Stimulated activated CD4-positive, alpha-beta T cell treated with anti-CD3 and anti-CD28 coated beads, Interleukin-15, amount 100 ng/mL, for 24 hours (primary cell): Measurements from ENCODE around the gene COL9A2.

Experiments used
- DNase-seq: peaks from one replicate; pipeline ENCODE4 v3.0.0-alpha.2; 2020

The COL9A2 gene

GRCh38 chr1:40256401-40257084, 60.5 kb downstream of the COL9A2 start:
- DNase-seq, result no peak

- DNase-seq, result no peak
Measured at GRCh38 chr1:40255231-40255630, 61.9 kb downstream of the COL9A2 start.

- DNase-seq, result no peak
Measured at GRCh38 chr1:40252601-40253000, 64.5 kb downstream of the COL9A2 start.

GRCh38 chr1:40251456-40251855, 65.6 kb downstream of the COL9A2 start:
- no peak for DNase-seq
